UCSD-AML1 (cell line): ENCODE results near the gene FARSB.

Source experiments
- DNase-seq: peaks from one replicate; lab custom pipeline; 2025; ENCODE audit not compliant: unreplicated experiment; lab: John Stamatoyannopoulos, UW

FARSB gene

DNA sequence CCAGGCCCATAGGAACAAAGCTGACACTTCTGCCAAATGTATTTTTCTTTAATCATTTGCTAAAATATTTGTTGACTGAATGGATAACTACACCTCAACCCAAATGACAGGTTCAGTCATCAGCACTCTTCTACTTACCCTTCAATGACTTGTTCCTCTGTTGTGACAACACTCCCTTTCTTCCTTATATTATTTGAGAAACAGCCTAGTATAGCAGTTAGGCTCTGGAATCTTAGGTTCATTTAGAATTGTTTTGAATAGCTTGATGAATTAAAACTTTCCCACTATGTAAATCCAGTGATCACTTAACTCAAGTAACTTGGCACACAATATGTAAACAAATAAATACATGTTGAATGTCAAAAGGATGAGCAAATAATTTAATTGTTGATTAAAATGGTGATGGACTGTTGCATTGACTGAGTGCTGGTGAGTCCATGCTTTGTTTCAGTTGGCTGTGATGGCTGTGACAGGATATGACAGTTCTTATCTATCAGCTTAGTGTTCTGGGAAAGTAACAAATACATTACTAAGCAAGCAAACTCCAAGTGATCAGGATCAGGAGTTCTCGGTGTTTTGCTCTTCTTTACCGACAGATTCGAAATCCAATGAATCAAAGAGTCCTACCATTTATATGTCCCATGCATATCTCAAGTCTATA lies 12.7 kb upstream of the FARSB start:
- no peak for DNase-seq

DNA sequence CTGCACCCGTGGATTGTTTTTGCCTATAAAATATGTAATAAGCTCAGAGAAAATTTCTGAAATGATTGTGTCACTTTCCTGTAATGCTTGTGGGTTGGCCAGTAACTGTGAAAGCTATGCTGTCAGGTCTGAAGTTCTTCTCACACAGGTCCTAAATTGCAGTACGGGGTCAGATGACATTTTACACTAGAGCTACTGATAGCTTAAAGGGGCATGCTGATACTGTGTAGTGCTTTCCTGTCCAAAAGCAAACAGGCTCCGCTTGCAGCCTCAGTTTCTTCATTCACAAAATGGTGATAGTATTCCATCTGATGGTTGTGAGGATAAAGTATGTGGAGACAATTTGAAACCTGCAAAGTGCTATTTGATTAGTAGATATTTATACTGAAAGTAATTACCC lies 7.6 kb upstream of the FARSB start:
- no peak for DNase-seq

DNA sequence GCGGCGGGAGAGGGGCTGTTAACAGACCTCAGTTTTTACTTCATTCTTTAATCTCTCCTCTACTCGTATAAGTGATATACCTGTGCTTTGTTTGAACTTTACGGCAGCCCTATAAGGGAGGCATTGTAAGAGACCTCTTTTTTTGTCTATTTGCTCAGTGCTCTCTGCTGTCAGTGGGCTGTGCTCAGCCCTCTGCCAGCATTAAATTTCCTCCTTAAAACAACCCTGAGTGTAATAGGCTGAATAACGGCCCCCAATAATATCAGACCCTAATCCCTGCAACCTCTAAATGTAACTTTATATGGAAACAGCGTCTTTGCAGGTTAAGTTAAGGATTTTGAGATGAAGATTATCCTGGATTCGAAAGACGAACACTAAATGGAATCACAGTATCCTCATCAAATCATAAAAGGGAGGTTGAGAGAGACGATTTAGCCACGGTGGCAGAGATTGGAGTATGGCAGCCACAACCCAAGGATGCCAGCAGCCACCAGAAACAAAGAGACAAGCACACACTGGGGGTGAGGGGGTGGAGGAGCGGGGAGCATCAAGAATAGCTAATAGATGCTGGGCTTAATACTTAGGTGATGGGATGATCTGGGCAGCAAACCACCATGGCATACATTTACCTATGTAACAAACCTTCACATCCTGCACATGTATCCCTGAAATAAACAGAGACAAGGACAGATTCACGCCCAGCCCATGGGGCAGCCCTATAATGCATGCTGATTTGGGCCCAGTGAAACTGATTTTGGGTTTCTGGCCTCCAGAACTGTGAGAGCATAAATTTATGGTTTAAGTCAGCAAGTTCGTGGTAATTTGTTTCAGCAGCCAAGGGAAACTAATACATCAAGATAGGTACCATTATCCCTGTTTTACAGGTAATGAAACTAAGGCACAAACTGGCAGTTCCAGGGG lies 894 bp upstream of the FARSB start:
- DNase-seq, result no peak

DNA sequence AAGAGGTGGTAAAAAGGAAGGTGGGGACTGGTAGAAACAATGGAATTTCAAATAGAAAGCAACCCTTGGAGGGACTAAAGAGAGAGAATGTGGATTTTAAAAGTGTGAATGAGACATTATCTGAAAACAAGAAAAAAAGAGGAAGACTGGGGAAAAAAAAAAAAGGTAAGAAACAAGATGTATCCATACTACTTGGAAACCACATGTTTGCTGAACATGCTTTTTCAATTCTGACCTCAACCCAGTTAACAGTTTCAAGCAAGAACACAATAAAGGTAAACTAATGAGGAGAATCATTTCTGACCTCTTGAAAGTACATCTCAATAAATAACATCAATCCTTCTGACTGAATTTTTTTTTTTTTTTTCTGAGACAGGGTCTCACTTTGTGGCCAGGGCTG lies 2.6 kb downstream of the FARSB start:
- no peak for DNase-seq

DNA sequence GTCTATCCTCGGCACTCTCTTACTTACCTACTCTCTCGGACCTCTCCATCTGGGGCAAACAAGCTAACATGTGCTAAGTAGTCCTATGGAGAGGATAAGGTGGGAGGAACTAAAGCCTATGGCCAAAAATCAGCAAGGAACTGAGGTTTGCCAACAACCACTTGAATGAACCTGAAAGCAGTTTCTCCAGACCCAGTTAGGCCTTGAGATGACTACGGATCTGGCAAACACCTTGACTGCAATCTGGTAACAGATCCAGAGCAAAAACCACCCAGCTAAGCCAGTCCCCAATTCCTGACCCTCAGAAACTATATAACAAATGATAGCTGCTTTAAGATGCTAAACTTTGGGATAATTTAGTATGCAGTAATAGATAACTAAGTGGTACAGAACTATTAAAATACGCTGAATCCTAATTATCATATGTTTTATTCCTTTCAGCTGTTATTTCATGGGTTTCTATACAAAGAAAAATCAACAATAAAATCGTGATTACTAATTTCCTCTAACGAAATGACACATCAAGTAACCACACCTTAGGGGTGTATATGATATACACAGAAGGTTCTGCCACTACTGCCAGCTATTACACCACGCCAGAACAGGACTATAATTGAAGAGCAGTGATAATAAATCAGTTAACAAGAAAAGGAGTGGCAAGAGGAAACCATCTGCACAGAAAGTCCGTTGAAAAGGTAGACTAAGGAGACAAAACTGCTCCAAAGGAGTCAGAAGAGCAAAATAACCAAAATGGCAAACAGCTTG lies 3.2 kb downstream of the FARSB start:
- DNase-seq, result no peak

DNA sequence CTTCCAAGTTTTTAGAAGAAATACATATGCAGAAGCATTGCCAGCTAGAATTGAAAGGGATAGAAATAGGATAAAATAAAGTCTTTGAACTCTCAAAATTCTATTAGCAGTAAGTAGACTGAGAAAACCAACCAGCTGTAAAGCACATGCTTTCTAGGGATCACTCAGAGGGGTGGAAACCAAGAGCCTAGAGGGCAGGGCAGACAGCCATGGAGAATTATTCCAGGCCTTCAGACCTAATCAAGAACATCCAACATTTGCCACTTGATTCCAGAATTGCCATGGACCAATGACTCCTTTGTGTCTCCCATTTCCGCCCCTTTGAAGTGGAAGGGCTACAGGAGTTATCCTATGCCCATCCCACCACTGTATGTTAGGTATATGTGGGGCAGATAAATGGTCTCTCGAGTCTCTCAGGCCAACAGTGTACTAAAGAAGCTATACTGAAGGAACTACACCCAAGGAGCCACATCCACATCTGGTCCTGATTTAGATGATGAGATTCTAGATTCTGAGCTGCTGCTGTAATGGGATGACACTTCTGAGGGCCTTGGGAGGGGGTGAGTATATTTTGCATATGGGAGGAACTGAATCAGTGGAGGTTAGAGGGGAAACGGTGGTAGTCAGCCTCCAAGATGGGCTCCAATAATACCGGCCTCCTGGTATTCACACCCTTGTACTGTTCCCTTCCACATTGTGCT lies 4.0 kb downstream of the FARSB start:
- no peak for DNase-seq

DNA sequence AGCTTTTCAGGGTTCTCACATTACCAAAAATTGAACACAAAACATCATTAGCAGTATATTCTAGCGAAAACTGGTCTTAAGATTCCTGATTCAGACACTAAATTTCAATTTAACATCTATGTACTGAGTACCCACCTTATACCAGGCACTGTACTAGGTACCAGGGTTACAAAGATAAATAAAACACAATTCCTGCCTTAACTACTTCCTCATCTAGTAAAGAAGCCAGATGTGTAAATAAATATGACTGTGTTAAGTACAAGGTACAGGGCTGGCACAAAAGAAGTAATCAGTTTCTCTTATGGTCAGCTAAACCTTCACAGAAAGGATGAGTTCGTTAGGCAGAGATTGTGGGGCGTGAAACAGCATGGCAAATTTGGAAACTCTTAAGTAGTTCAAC lies 6.1 kb downstream of the FARSB start:
- no peak for DNase-seq

DNA sequence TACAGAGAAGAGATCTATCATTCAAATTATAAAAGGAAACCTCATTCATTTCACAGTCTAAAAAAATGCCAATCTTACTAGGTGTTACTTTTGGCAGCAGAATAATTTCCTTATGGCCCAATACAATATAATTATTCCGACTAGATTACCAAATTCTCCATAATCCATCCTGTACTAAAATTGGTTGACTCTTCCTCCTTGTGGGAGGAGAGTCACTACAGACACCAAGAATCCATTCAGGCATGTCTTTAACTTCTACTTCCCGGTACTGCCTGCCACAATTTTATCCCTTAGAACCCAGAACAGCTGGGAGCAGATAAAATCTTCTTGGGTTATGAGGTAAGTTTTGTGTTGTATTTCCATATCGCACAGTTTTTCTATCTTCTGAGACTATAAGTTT lies 9.9 kb downstream of the FARSB start:
- DNase-seq, result no peak

DNA sequence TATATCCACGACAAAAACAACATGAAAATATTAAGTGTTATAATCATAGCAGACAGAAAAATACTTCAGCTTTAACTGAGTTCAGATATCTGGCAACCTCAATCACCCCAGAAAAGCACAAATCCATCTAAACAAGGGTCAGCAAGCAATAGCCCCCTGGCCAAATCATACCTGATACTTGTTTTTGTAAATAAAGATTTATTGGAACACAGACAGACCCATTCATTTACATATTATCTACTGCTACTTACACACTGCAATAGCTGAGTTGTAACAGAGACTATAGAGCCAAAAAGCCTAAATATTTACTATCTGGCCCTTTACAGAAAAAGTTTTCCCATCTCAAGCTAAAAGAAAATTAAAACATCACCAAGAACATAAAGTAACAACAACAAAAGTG lies 12.8 kb downstream of the FARSB start:
- no peak for DNase-seq

DNA sequence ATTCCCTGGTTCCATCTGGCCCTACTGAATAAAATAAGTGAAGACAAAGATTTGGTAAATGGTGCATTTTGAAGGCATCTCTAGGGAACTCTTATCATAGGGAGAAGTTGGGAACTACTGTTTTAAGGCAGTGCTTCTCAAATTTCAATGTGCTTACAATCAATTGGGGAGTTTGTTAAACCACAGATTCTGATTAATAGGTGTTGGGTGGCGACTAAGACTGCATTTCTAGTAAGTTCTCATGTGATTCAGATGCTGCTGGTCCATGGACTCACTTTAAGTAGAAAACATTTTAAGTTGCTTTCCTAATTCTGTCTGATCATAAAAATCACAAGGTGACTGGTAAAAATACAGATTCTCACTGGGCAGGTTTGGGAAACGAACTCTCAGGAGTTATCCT lies 14.6 kb downstream of the FARSB start:
- no peak for DNase-seq

DNA sequence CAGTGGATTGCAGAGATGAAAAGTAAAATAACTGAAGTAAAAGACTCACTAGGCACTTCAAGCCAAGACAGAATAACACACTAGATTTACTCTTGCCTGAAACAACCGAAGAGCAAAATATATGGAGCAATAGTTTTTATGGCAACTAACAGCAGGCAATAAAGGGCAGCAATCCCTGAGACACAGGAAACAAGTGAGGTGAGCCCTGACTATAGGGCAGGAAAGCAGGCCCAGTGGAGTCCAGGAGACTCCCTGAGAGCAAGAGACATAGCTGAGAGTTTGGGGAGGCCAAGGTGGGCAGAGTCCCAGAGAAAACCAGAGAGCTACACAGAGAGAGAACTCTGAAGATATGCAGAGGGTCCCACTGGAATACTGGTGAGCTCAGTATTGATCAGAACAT lies 18.8 kb downstream of the FARSB start:
- no peak for DNase-seq

DNA sequence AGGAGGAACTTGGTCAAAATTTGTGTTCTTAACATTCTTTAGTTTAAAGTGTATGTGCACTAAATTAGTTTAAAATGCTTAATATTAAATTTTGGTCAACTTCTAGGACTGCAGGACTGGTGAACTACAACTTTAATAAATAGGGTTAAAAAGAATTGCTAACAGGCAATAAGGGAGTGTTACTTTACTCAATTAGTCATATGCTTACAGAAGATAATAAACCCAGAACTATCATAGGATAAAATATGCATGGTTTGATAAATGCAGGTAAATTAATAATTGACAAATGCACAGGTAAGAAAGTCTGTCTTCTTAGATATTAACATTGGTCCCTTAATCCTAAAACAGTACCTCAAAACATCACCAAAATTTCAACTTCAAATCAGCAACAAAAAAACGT lies 20.6 kb downstream of the FARSB start:
- DNase-seq, result no peak

DNA sequence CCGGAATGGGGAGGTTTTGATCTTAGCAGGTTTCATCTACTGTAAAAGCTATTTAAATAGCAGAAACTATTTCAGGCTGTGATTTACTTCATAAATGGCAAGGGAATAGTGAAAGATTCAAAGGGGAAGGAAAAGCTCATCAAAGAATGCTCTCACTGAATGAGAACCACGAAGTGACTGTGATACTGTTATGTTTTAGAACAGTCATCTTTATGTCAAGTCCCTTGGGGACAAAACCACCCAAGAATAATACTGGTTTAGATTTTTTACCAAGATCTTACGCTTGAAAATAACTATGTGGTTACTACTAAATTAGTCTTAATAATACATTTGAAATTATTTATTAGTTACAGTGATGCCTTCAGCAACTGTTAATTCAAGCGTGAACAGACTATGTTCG lies 28.1 kb downstream of the FARSB start:
- DNase-seq, result no peak

DNA sequence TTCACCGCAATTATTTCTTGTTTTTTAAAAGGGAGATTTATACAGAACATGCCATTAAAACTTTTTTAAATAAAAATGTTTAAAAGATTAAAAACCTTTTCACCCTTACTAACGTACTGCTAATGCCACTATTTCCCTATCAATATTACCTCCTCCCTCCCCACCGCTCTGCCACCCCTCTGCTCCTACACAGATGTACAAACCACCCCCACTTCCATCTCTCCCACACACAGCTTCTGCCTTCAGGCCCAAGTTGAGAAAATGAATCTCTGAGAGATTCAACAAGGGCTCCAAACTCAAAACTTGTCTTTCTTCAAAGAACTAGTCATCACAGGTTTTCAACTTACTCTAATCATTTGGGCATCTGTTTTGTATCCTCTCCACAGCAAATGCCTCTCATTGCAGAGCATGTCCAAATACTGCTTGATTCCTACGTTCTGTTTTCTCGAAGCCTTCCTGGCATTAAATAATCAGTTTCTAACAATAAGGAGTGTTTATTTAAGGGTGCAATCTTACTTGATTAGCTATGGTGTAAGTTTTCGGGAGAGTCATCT lies 32.1 kb downstream of the FARSB start:
- DNase-seq, result no peak

DNA sequence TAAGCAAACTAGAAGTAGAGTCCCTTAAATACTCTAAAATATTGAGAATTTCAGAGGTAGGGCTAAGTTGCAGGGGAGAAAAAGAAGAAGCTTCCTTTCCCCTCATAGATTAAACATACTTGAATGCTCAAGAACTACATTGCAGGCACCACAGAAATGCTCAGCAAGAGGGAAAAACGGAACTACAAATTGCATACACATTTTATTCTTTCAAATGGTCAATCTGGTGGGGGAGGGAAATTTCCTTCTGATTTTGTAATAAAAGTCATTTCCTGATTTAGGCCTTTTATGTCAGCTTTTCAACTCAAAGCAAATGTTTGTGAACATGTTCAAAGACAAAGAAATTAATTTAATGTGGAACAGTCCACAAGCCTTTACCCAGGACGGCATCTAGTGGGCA lies 33.0 kb downstream of the FARSB start:
- no peak for DNase-seq

DNA sequence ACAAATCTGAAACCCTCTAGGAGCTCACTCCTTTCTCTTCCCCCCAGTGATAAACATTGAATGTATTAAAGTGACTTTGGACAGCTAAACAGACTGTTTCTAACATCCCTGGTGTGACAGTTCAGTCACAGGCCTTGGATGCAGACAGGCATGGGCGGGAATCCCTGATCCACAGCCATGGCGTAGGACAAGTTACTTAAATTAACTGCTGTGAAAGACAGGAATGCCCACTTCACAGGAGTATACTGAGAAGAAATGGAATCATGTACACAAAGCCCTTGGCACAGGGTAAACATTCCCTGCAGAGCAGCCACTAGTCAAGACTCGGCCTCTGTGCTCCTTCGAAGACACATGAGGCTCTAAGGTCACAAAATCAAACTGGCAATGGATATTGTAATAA lies 34.0 kb downstream of the FARSB start:
- no peak for DNase-seq

DNA sequence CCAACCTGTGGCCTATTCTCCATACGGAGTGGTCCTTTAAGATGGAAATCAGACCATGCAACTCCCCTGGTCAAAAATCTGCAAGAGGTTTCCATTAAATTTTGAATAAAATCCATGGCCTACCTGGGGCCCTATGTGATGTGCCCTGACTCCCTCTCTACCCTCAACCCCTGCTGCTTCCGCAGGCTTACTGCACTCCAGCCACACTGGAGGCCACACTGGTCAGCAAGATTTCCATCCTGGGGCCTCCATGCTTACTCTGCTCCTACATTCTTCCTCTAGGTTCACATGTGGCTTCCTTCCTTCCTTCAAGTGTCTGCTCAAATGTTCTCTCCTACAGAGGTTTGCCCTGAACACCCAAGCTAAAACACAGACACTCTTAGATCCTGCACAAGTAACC lies 40.6 kb downstream of the FARSB start:
- no peak for DNase-seq

DNA sequence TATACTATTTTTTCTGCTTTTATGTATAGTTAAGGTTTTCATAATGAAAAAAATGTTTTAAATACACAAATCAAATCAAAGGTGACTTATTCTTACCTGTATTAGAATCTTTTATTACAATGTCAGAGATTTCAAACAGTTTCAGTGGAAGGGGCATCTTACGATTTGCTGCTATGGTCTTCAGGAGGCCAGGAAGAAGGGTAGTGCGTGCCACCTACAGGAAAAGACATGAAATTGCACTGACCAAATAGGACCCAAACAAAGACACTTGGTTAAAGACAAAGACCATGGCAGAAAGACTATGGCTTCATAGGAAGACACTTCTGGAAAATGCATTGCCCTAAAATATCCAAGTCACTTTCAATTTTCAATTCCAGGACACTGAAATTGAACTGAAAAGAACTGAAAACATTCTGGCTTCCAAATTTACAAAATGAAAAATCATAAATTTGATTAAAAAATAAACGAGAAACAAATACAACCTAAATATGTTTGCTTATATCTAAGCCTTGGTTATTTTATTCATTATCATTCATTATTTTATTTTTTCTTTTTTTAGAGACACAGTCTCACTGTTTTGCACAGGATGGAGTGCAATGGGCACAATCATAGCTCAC lies 42.1 kb downstream of the FARSB start:
- no peak for DNase-seq

DNA sequence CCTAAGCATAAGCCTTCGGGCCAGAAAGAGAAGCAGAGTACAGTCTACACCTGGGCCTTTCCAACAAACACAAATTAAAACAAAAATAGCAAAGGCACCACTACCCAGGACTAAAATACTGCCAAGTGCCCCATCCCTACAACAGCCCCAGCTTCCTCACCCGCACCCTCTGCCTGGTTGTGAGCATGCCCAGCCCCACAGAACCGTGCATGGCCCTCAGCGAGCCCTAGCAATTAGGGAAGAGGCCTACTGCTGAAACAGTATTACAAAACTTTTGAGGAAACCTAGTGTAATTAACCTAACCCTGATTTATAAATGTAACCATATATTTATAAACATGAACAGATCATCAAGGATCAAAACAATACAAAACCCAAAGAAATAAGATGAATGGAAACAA lies 44.2 kb downstream of the FARSB start:
- no peak for DNase-seq

DNA sequence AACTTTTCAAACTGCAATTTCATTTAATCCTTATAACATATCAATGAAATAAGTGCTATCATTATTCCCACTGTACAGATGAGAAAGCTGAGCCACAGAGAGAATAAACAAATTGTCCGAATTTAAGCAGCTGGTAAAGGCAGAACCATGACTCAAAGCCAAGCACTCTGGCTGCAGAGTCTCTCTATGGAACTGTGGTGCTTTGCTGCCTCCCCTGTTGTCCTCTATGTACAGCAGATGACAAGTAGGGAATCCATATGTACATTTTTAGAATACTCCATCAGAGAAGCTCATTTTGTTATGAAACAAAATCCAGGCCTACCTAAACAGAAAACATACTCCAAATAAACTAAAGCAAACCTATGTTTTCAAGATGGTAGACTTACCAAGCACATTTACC lies 45.1 kb downstream of the FARSB start:
- DNase-seq, result no peak

DNA sequence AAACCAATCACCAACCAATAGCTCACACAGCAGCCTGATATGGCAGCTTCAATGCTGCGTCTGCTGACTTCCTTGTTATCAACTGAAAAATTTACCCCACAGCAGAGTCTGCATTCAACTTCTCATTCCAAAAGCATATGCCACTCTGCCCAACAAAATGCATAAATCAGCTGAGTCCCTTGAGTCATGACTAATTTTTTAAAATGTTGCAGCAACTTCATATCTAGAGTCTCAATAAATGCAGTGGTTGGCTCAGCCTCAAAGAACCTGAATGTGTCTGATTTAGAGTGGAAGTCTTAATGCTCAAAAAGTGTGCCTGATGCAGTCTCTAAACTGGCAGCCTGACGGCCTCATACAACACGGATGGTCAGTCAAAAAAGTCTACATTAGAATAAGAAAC lies 46.5 kb downstream of the FARSB start:
- DNase-seq, result no peak
